Measurements from ENCODE around the gene CMIP.
A peak's percentile ranks its signal among the peaks of the same experiment; 100 is the strongest.

CMIP gene

GRCh38 chr16:81612351-81613163 lies 167.9 kb downstream of the CMIP start:
- DNase-seq, result no peak

DNA sequence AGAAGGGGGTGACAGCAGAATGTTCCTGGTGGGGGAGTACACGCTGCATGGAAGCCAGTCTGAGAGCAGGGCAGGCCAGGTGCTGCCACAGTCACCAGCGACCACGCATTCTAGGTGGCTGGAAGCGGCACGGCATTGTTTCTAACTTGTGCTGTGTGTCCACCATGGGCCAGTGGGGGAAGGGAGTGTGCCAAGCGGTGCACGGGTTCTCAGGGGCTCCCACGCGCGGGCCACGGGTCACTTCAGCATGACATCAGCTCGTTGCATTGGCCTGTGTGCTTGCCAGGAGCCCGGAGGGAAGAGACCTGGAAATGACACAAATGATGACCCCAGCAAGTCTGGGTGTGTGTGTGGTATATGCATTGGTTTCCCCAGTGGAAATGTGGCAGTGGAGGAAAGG lies 169.6 kb downstream of the CMIP start:
- no peak for DNase-seq

- DNase-seq, result no peak
Measured at GRCh38 chr16:81614654-81615359, 170.2 kb downstream of the CMIP start.

GRCh38 chr16:81615411-81615810 lies 170.8 kb downstream of the CMIP start:
- DNase-seq, result no peak

- DNase-seq, result no peak
Measured at GRCh38 chr16:81615833-81616232, 171.2 kb downstream of the CMIP start.

- DNase-seq, result peak; percentile 80
Measured at GRCh38 chr16:81616321-81617020, 171.9 kb downstream of the CMIP start.

DNA sequence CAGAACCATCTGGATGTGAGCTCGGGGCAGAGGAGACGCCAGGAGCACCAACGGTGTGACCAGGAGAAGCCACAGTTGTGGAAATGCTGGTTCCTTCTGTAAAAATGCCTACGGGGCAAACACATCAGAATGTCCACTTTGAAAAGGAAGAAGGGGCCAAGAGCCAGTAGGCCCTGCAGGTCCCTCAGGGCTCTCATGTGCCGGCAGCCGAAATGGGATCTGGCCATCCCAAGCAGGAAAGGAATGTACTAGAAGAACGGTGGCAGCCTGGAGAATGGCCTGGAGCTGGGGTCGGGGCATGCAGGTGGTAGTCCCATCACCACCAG lies 172.4 kb downstream of the CMIP start:
- no peak for DNase-seq

DNA sequence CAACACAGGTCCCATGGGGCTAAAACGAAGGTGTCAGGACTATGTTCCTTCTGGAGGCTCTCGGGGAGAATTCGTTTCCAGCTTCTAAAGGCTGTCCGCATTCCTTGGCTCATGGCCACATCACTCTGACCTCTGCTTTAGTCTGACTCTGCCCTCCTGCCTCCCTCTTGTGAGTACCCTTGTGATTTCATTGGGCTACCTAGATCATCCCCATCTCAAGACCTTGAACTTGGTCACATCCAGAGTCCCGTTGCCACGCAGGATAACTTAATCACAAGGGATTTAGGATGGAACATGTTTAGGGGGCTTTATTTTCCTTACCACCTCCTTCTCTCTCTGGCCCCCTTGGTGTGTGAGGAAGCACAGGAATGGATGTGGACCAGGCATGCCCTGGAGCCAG lies 173.6 kb downstream of the CMIP start:
- DNase-seq, result no peak

- DNase-seq, result no peak
Measured at GRCh38 chr16:81618661-81619060, 174.1 kb downstream of the CMIP start.

- DNase-seq, result no peak
Measured at GRCh38 chr16:81620029-81620428, 175.4 kb downstream of the CMIP start.

DNA sequence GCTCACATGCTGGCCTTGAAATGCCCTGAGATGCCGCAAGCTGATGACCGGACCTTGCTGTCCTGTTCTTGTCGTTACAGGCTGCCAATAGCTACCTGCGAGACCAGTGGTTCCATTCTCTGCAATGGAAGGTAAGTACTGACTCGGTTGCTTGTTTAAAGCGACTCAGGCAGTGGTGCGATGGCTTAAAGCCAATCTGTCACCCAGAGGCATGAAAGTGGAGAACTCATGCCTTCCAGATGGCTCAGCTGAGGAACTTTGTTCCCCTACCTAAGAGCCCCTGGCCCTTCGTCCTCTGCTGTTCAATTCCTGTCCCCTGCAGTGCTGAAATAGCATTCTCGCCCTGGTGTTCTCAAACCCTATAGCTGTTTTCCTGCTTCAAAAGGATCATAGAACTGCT lies 176.2 kb downstream of the CMIP start:
- no peak for DNase-seq

DNA sequence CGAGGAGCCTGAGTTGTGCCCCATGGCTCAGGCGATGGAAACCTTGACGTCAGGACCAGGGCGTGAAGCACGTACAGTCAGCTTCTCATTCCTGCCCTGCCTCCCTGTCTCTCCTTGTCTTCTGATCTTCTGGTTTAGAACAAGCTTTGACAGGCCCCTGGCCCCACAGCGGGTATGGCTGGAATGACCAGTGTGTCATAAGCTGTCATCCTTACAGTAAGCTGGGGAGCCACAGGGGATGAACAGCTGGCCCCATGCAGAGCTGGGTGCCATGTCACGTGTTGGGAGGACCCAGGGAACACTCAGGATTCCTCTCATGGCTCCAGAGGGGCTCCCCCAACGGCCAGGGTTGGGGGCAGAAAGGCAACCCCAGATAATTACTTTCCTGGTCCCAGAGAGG lies 176.9 kb downstream of the CMIP start:
- DNase-seq, result no peak

GRCh38 chr16:81623365-81624102 lies 178.9 kb downstream of the CMIP start:
- DNase-seq, result peak; percentile 71

- DNase-seq, result no peak
Measured at GRCh38 chr16:81624403-81624759, 179.8 kb downstream of the CMIP start.

DNA sequence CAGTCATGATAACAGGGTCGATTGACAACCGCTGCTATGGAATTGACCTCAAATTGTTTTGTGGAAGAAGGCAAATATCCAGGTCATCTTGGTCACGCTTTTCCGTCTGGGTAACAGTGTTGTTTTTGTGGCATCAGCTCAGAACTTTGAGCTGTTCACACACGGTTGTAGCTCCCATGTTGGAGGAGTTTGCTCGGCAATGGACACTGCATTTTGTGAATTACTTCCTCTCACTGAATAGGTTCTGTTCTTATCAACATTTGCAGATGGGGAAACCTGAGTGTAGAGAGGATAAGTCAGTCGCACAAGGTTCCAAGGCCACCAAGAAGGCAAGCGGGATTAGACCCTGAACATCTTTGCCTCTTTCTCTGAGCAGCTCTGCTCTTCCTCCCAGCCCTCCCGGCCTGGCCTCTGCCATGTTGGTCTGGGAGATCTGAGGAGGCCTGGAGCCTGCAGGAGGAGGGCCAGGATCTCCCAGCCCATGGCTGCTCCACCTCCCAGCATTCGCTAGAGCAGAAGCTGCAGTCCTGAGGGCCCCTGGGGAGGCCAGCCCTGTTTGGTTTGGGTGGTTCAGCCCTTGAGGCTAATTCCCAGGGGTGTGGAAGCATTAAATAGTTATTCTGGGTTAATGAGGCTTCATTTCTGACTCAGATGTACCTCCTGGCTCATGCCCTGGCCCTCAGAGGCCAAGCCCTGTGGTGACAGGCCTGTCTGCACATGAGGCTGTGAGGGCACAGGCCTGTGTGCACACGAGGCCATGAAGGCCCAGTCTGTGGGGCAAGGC lies 180.3 kb downstream of the CMIP start:
- no peak for DNase-seq

DNA sequence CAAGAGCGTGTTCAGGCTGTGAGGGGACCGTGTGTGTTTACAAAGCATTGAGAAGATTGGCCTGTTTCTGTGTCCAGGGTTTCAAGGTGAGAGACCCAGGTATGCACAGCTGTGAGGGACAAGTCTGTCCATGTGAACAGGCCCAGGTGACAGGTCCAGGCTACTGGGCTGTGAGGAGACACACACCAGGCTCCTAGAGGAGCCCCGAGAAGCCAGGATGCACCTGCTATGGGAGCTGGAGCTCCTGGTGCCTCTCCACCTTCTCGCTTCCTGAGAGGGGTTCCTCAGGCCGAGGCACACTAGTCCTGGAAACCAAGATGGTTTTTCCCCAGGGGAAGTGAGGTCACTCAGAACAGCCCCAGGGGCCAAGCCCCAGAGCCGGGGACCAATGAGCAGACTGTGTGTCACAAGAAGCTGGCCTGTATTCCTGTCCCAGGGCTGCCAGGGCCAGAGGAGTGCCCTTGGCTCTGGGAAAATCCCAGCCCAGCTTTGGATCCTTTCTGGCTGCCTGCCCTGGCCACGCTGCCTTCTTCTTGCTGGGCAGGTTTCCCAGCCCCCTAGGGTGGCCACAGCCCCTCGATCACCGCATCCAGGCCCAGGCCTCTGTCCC lies 181.0 kb downstream of the CMIP start:
- DNase-seq, result no peak

GRCh38 chr16:81626181-81626674 lies 181.6 kb downstream of the CMIP start:
- no peak for DNase-seq

- no peak for DNase-seq
Measured at GRCh38 chr16:81627024-81627423, 182.4 kb downstream of the CMIP start.

- no peak for DNase-seq
Measured at GRCh38 chr16:81627729-81628244, 183.2 kb downstream of the CMIP start.

DNA sequence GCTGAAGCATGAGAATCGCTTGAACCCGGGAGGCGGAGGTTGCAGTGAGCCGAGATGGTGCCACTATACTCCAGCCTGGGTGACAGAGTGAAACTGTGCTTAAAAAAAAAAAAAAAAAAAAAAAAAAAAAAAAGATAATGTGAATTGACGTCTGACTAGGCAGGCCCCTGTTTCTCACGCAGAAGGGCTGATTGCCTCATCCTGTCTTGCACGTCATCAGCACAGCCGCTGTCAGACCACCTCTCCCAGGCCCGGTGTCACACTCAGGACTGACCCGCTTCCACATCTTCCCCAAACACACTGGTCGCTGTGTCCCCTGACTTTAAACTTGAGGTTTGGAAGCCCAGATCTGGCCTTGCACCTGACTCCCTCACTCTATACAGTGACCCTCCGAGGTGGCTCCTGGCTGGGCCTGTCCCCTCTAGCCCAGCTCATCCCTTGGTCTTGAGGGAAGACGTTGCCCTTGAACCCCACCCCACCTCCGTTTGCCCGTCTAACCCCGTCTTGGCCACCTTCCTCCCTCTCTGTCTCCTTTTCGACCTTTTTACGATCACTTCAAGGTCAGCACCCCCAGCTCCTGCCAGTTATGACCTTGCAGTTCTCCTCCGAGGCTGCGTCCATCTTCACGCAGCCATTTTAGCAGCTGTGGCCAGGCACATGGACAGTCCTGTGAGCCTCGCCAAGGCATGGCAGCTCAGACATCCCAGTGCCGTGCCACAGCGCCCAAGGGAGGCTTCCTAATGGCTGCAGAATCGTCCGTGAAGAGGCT lies 184.6 kb downstream of the CMIP start:
- no peak for DNase-seq
